SKM-1 treated with dmso at 0.1 percent for 144 hours (cell line): ENCODE data around the gene CDX1.
A peak's percentile ranks its signal among the peaks of the same experiment; 100 is the strongest.

Source experiments
- DNase-seq: peaks from one replicate; lab custom pipeline; 2025; ENCODE audit not compliant: unreplicated experiment; lab: John Stamatoyannopoulos, UW

CDX1 gene

GRCh38 chr5:150181027-150181426 is 14.4 kb downstream of the CDX1 start:
- no peak for DNase-seq

- DNase-seq: no peak
These were observed 15.4 kb downstream of the CDX1 start for GRCh38 chr5:150181766-150182545.

GRCh38 chr5:150182774-150183173 is 16.2 kb downstream of the CDX1 start:
- DNase-seq: no peak

GRCh38 chr5:150183436-150183835 is 16.9 kb downstream of the CDX1 start:
- no peak for DNase-seq

- DNase-seq: no peak
These were observed 17.4 kb downstream of the CDX1 start for GRCh38 chr5:150184006-150184405.

- peak; percentile 86 for DNase-seq
These were observed 18.7 kb downstream of the CDX1 start for GRCh38 chr5:150184990-150185912.

- no peak for DNase-seq
These were observed 19.6 kb downstream of the CDX1 start for GRCh38 chr5:150186137-150186536.

- DNase-seq: no peak
These were observed 20.3 kb downstream of the CDX1 start for GRCh38 chr5:150186897-150187296.

- no peak for DNase-seq
These were observed 21.7 kb downstream of the CDX1 start for GRCh38 chr5:150188146-150188842.

GRCh38 chr5:150189326-150189725 is 22.7 kb downstream of the CDX1 start:
- no peak for DNase-seq

GRCh38 chr5:150189728-150190502 is 23.3 kb downstream of the CDX1 start, which contains the start of gene SLC6A7:
SLC6A7 (plus strand) TSS chr5:150190062; CDS start chr5:150190328, 266 bp downstream.
- DNase-seq: no peak

GRCh38 chr5:150190503-150190979 is 24.0 kb downstream of the CDX1 start:
- no peak for DNase-seq

- DNase-seq: no peak
These were observed 24.4 kb downstream of the CDX1 start for GRCh38 chr5:150190987-150191386.

- DNase-seq: no peak
These were observed 25.9 kb downstream of the CDX1 start for GRCh38 chr5:150192462-150192861.

- peak; percentile 37 for DNase-seq
These were observed 29.3 kb downstream of the CDX1 start for GRCh38 chr5:150195736-150196485.

- no peak for DNase-seq
These were observed 29.9 kb downstream of the CDX1 start for GRCh38 chr5:150196514-150196913.

GRCh38 chr5:150196986-150197385 is 30.4 kb downstream of the CDX1 start:
- DNase-seq: no peak

GRCh38 chr5:150197476-150197875 is 30.9 kb downstream of the CDX1 start:
- no peak for DNase-seq

GRCh38 chr5:150202501-150202900 is 35.9 kb downstream of the CDX1 start:
- no peak for DNase-seq
